ENCODE measurements around the gene CYP4F8. TPM values are rescaled to one million over a fixed set of nuclear protein-coding genes. Genes with fewer than 3 reads are reported as not detected.

CYP4F8 gene
- total RNA-seq, 1 donor from 2014 or later, result not detected

Other genes with a start within 250 kb of the CYP4F8 start
- gene AKAP8, start 235.4 kb upstream of the CYP4F8 start, total RNA-seq, result 24.6 and 25.0 TPM in 2 replicates
- 141 and 143 TPM in 2 replicates for gene AKAP8L, start 196.2 kb upstream of the CYP4F8 start, total RNA-seq
- gene WIZ, start 165.3 kb upstream of the CYP4F8 start, total RNA-seq, result 21.6 and 29.2 TPM in 2 replicates
- gene RASAL3, start 150.7 kb upstream of the CYP4F8 start, total RNA-seq, result not detected in 2 replicates
- not detected in 2 replicates for gene PGLYRP2, start 135.7 kb upstream of the CYP4F8 start, total RNA-seq
- not detected in 2 replicates for gene CYP4F22, start 106.7 kb upstream of the CYP4F8 start, total RNA-seq
- gene CYP4F3, start 25.7 kb downstream of the CYP4F8 start, total RNA-seq, result not detected in 2 replicates
- gene CYP4F12, start 57.9 kb downstream of the CYP4F8 start, total RNA-seq, result not detected in 2 replicates
- not detected in 2 replicates for gene OR10H2, start 112.8 kb downstream of the CYP4F8 start, total RNA-seq
- gene OR10H3, start 122.8 kb downstream of the CYP4F8 start, total RNA-seq, result not detected in 2 replicates
- gene OR10H5, start 172.4 kb downstream of the CYP4F8 start, total RNA-seq, result not detected in 2 replicates
- not detected in 2 replicates for gene OR10H1, start 200.4 kb downstream of the CYP4F8 start, total RNA-seq